MCF 10A (cell line): ENCODE data around the gene ENTR1. TPM values are rescaled to one million over a fixed set of nuclear protein-coding genes. Genes with fewer than 3 reads are reported as not detected.

Experiments used
- BruUV-seq: library from RNA; stranded (reverse); fragments of 400-500 nt; replicated peaks from 2 replicates; lab custom pipeline; 2021; lab: Mats Ljungman, UMichigan
- CTCF ChIA-PET: fragments of 300-600 bp; sonication (Branson Sonifier 250); formaldehyde crosslinking; extraction: SDS; loops from one replicate; lab custom pipeline; 2021; ENCODE audit warnings: antibody characterized with exemption, inconsistent platforms; lab: Yijun Ruan, JAX
- POLR2A ChIA-PET: fragments of 300-600, 350-650 bp; sonication (Branson Sonifier 250); formaldehyde crosslinking; extraction: SDS; loops from one replicate; lab custom pipeline; 2020; ENCODE audit warnings: antibody characterized with exemption, inconsistent platforms; lab: Yijun Ruan, JAX
- DNase-seq: peaks from one replicate; pipeline ENCODE4 v3.0.0-alpha.2; 2018; ENCODE audit not compliant: unreplicated experiment
- H3K27ac Mint-ChIP-seq: one replicate; pipeline ENCODE4 v1.8.0; 2022; ENCODE audit warnings: mild to moderate bottlenecking, low read depth, mixed read lengths; ENCODE audit not compliant: unreplicated experiment
- H3K27me3 Mint-ChIP-seq: one replicate; pipeline ENCODE4 v1.8.0; 2022; ENCODE audit warnings: mixed read lengths; ENCODE audit not compliant: insufficient read depth, unreplicated experiment
- H3K36me3 Mint-ChIP-seq: one replicate; pipeline ENCODE4 v1.8.0; 2022; ENCODE audit warnings: mild to moderate bottlenecking, moderate library complexity, mixed read lengths; ENCODE audit not compliant: insufficient read depth, unreplicated experiment
- H3K4me1 Mint-ChIP-seq: one replicate; pipeline ENCODE4 v1.8.0; 2022; ENCODE audit warnings: mixed read lengths; ENCODE audit not compliant: insufficient read depth, unreplicated experiment
- H3K4me3 Mint-ChIP-seq: one replicate; pipeline ENCODE4 v1.8.0; 2022; ENCODE audit warnings: mild to moderate bottlenecking, moderate library complexity, mixed read lengths; ENCODE audit not compliant: unreplicated experiment
- H3K9me3 Mint-ChIP-seq: one replicate; pipeline ENCODE4 v1.8.0; 2022; ENCODE audit warnings: mixed read lengths; ENCODE audit not compliant: unreplicated experiment
- intact Hi-C: fragments of 100-400 bp; cut with micrococcal nuclease; formaldehyde crosslinking; loops from 2 replicates; pipeline ENCODE4 v1.14.1; 2022
- total RNA-seq: library from RNA; stranded (reverse); gene quantifications from 2 replicates; pipeline ENCODE4 v1.2.3, GENCODE V29; 2022
- TF ChIP-seq, protein P1 (sequence below): fragments of 200-600 bp; IDR thresholded peaks from one replicate; pipeline ENCODE4 v1.8.0; 2022; ENCODE audit warnings: antibody characterized with exemption, mild to moderate bottlenecking; ENCODE audit not compliant: unreplicated experiment

ENTR1 gene
- total RNA-seq, 1 experiment from 2014 or later: 82.2 TPM

DNA sequence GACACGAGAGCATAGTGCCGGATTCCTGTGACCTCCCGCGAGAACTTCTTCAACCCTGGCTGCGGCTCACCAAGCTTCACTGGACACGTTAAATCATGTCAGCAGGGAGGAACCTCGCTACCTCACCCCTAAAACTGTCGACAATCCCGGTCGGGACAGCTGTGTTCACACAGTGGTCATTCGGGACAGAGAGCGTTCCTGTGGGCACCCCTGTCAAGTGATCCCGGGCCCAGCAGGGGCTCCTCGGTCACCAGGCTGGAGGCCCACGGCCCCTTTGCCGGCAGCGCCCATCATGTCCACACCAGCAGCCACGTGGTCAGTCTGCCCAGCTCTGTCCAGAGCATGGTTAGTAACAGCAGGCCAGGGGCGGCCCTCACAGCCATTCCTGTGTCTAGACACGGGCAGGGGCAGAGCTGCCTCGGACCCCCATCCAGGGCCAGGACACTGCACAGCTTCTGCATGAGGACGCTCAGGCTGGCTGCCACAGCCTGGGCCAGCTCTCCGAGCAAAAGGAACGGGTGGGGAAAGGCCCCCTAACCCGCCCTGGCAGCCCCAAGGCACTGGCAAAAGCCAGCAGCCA, 25.7 kb upstream of the ENTR1 start:
- peaks cover 16% of the 10 kb centered on the region for H3K4me1 Mint-ChIP-seq
- CTCF ChIA-PET: interaction anchor here (0.9 kb wide), 1 partner anchor 48 kb away, joined by 3 read pairs; no protein-coding TSS in a partner anchor
- no peak for DNase-seq
- H3K27ac Mint-ChIP-seq: no peak overlapping the region
- H3K36me3 Mint-ChIP-seq: peaks cover 25% of the 10 kb centered on the region
- TF ChIP-seq, protein P1, sequence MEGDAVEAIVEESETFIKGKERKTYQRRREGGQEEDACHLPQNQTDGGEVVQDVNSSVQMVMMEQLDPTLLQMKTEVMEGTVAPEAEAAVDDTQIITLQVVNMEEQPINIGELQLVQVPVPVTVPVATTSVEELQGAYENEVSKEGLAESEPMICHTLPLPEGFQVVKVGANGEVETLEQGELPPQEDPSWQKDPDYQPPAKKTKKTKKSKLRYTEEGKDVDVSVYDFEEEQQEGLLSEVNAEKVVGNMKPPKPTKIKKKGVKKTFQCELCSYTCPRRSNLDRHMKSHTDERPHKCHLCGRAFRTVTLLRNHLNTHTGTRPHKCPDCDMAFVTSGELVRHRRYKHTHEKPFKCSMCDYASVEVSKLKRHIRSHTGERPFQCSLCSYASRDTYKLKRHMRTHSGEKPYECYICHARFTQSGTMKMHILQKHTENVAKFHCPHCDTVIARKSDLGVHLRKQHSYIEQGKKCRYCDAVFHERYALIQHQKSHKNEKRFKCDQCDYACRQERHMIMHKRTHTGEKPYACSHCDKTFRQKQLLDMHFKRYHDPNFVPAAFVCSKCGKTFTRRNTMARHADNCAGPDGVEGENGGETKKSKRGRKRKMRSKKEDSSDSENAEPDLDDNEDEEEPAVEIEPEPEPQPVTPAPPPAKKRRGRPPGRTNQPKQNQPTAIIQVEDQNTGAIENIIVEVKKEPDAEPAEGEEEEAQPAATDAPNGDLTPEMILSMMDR: no peak
- no TSS peak for BruUV-seq
- H3K4me3 Mint-ChIP-seq: peak overlapping the region; percentile 19
- POLR2A ChIA-PET: interaction anchor here (6.0 kb wide), 1 partner anchor 24 kb away, joined by 34 read pairs; the partner anchor contains the start of genes ENTR1 and PMPCA
- no peaks in the 10 kb centered on the region for H3K9me3 Mint-ChIP-seq
- H3K27me3 Mint-ChIP-seq: no peaks in the 10 kb centered on the region
- intact Hi-C loops: no loop called here

DNA sequence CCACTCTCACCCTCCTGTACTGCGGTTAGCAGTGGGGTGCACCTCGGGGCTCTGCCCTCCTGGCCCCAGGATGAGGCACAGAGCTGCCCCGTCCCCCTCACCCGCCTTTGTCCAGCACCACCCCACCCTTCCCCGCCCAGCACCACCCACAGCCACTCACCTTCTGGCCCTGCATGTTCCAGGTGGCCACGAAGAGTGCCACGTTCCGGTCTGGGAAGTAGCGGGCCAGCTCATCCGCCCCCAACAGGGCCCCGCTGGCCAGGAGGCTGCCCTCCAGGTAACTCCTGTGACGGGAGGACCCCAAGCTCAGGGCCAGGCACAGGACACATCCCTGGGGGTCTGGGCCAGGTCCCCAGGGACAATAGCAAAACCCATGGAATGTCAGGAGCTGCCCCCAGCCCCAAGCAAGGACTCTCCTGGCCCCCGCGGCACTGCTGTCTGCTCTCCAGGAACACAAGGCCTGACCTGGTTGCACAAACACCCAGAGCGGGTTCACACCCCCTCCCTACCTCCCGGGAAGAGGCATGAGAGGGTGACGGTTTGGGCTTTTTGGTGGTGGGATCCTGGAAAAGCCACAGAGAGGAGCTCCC, 24.3 kb upstream of the ENTR1 start:
- peaks cover 16% of the 10 kb centered on the region for H3K4me1 Mint-ChIP-seq
- no peak for DNase-seq
- intact Hi-C loops: no loop called here
- TF ChIP-seq, protein P1: no peak
- no peak overlapping the region for H3K27ac Mint-ChIP-seq
- H3K4me3 Mint-ChIP-seq: no peak overlapping the region
- POLR2A ChIA-PET: interaction anchor here (6.0 kb wide), 1 partner anchor 23 kb away, joined by 34 read pairs; the partner anchor contains the start of genes ENTR1 and PMPCA
- CTCF ChIA-PET: no interaction called here
- no peaks in the 10 kb centered on the region for H3K27me3 Mint-ChIP-seq
- BruUV-seq: no TSS peak
- peaks cover 19% of the 10 kb centered on the region for H3K36me3 Mint-ChIP-seq
- no peaks in the 10 kb centered on the region for H3K9me3 Mint-ChIP-seq

DNA sequence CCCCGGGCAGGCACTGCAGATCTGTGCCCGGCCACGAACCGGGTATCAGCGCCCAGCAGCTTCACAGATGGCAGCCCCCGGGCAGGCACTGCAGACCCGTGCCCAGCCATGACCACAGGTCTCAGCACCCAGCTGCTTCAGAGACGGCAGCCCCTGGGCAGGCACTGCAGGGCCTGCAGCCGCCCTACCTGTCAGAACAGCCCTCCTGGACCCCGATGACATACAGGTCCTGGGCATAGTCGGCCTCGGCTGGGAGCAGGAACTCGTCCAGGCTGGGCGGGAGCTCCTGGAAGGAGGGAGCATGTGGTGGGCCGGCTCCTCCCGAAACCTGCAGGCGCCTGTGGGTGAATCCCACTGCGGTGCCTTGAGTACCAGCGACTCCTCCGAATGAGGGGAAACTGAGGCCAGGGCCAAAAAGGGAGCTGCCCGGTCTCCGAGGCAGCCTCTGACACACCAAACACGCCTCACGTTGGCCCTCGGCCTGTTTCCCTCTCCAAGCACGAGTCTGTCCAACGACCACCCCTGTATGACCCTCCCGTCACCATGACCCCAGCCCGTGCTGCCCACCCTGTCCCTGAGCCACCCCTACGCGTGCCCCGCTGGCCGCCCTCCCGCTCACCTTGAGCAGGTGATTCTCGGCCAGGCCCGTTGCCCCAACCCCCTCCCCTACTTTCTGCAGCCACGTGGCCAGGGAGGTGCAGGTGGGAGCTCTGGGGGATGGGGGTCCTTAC, 23.6 kb upstream of the ENTR1 start:
- H3K27me3 Mint-ChIP-seq: no peaks in the 10 kb centered on the region
- TF ChIP-seq, protein P1: no peak
- CTCF ChIA-PET: no interaction called here
- POLR2A ChIA-PET: interaction anchor here (0.6 to 1.0 kb wide), 3 partner anchors 10 to 23 kb away, joined by 3 to 5 read pairs (median 3); no protein-coding TSS in a partner anchor
- no peaks in the 10 kb centered on the region for H3K9me3 Mint-ChIP-seq
- no TSS peak for BruUV-seq
- intact Hi-C loops: no loop called here
- no peak for DNase-seq
- peaks cover 16% of the 10 kb centered on the region for H3K4me1 Mint-ChIP-seq
- H3K36me3 Mint-ChIP-seq: peaks cover 19% of the 10 kb centered on the region
- H3K4me3 Mint-ChIP-seq: no peak overlapping the region
- H3K27ac Mint-ChIP-seq: no peak overlapping the region
